Colonic mucosa (tissue), 4 donors: ENCODE measurements around the gene TMED3. TPM values are rescaled to one million over a fixed set of nuclear protein-coding genes. Genes with fewer than 3 reads are reported as not detected.

Experiments used
- DNase-seq: peaks from one replicate; pipeline ENCODE4 v3.0.0-alpha.2; 2020
- H3K27ac ChIP-seq: fragments of 200-600 bp; one replicate; pipeline ENCODE4 v1.8.0; 2021
- H3K27me3 ChIP-seq: fragments of 200-600 bp; one replicate; pipeline ENCODE4 v1.8.0; 2021
- H3K36me3 ChIP-seq: fragments of 200-600 bp; one replicate; pipeline ENCODE4 v1.8.0; 2021
- H3K4me1 ChIP-seq: fragments of 200-600 bp; one replicate; pipeline ENCODE4 v1.8.0; 2021; ENCODE audit warnings: mild to moderate bottlenecking
- H3K4me3 ChIP-seq: fragments of 200-600 bp; one replicate; pipeline ENCODE4 v1.8.0; 2021
- H3K9ac ChIP-seq, 2 donors: one replicate each; pipeline ENCODE4 v1.7.0; 2013; ENCODE audit warnings: control low read depth in 2 of 2, low read depth in 2 of 2, low read length in 2 of 2
- H3K9me3 ChIP-seq: fragments of 200-600 bp; one replicate; pipeline ENCODE4 v1.8.0; 2021
- intact Hi-C: fragments of 100-400 bp; cut with DNase I; formaldehyde crosslinking; loops from one replicate; pipeline ENCODE4 v1.14.1; 2022
- total RNA-seq, 2 donors: library from RNA; stranded (reverse); fragmentation: NEBNext Ultra II Directional in 1 of 2; extraction: Animal tissue kit (Norgen Biotek cat#: 25700) in 1 of 2; gene quantifications; one replicate each; pipeline ENCODE4 v1.2.1, GENCODE V29; 2021
- TF ChIP-seq, protein P1 (sequence below): fragments of 200-600 bp; IDR thresholded peaks from one replicate; pipeline ENCODE4 v1.8.0; 2022; ENCODE audit warnings: antibody characterized with exemption, mild to moderate bottlenecking
- donor health status: healthy.
- donor health status: DM: no; HTN: no; CAD: no.
- donor health status: DM: no; HTN: no; CAD: no.

Gene TMED3
- total RNA-seq = 10 to 100 TPM; 84.7 to 96.0 TPM

DNA sequence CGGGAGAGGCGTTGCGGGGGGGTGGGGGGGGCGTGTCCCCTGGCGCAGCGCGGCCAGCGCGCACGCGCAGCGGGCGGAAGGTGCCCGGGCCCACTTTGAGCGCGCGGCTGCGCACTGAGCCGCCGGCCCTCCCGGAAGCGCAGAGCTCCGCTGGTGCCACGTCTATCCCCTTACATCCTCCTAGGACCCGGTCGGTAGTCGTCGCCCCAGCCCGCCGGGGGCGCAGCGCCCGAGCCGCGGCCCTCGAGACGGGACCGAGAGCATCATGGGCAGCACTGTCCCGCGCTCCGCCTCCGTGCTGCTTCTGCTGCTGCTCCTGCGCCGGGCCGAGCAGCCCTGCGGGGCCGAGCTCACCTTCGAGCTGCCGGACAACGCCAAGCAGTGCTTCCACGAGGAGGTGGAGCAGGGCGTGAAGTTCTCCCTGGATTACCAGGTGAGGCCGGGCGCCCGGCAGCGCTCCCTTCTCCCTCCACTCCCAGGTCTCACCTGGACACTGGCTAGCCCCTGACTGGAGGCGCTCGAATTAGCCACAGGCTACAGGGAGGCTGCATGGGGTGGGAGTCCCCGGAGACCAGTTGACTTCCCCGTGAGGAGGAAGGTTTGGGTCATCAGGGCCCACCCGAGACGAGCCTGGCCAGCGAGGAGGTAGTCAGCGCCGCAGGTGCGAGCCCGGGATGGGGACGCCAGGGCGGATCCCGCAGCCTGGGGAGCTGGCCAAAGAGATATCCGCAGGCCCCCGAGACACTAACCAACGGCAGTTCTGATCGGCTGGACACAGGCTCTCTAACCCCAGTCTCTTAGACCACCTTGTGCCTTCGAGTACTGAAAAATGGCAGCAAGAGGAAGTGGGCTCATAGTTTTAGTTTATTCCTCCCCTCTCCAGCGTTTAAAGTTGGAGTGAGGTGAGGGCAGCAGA is at the start of gene TMED3:
TSS of gene TMED3 (plus strand) at position 128 of the 916 bp plus-strand sequence. CDS start at position 266, 138 bp downstream.
- Histone ChIP-seq H3K4me1 (peaks cover 7% of the 10 kb centered on the region), H3K9me3 (no peaks in the 10 kb centered on the region), H3K4me3 (peak within 1 kb of the TSS; percentile 83), H3K27me3 (no peaks in the 10 kb centered on the region), H3K27ac (peak within 1 kb of the TSS; percentile 56), H3K36me3 (peaks cover 3% of the 10 kb centered on the region), H3K9ac (peak within 1 kb of the TSS; percentile 79 to 89)
- DNase-seq = peak; percentile 79
- intact Hi-C loops = no loop called here
- TF ChIP-seq, protein P1, sequence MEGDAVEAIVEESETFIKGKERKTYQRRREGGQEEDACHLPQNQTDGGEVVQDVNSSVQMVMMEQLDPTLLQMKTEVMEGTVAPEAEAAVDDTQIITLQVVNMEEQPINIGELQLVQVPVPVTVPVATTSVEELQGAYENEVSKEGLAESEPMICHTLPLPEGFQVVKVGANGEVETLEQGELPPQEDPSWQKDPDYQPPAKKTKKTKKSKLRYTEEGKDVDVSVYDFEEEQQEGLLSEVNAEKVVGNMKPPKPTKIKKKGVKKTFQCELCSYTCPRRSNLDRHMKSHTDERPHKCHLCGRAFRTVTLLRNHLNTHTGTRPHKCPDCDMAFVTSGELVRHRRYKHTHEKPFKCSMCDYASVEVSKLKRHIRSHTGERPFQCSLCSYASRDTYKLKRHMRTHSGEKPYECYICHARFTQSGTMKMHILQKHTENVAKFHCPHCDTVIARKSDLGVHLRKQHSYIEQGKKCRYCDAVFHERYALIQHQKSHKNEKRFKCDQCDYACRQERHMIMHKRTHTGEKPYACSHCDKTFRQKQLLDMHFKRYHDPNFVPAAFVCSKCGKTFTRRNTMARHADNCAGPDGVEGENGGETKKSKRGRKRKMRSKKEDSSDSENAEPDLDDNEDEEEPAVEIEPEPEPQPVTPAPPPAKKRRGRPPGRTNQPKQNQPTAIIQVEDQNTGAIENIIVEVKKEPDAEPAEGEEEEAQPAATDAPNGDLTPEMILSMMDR = no peak

DNA sequence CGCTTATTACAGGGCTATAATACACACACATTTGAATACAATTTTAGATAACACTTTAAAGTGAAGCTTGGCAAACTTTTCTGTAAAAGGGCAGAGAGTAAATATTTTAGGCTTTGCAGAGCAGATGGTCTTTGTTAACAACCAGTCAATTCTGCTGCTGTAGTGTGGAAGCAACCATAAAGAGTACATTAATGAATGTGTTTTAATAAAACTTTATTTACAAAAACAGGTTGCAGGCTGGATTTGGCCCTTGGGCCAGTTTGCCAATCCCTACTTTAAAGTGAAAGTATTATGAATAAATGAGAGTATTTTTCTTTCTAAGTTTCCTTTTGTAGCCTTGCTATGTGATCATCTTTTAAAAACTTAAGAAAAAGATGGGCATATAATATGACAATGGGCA is 49.1 kb upstream of the TMED3 start:
- TF ChIP-seq, protein P1 = no peak
- Histone ChIP-seq H3K27ac (no peak overlapping the region), H3K4me3 (no peak overlapping the region), H3K27me3 (no peaks in the 10 kb centered on the region), H3K4me1 (no peaks in the 10 kb centered on the region), H3K9ac (no peak overlapping the region), H3K9me3 (no peaks in the 10 kb centered on the region), H3K36me3 (no peaks in the 10 kb centered on the region)
- no peak for DNase-seq
- intact Hi-C loops = no loop called here

DNA sequence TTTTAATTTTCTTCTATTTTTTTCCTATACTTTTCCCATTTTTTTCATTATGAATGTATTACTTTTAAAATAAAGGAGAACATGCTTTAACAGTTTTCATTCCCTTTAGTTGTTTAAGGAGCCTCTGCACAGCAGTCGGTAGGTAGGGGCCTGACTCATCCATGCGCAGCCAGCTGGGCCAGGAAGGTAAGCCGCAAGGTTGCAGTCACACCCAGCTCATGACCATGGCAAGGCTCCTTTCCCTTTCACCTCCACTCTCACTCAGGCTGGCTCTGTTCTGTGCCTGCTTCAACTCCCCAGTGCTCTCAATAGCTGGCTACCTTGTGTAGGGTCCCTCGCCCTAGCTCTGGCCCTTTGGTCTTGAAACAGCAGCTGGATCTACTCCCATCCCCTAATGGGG is 45.7 kb upstream of the TMED3 start:
- intact Hi-C loops = no loop called here
- no peak overlapping the region for H3K4me3 ChIP-seq
- TF ChIP-seq, protein P1 = no peak
- no peak overlapping the region for H3K27ac ChIP-seq
- H3K9me3 ChIP-seq = no peaks in the 10 kb centered on the region
- H3K9ac ChIP-seq = no peak overlapping the region
- no peaks in the 10 kb centered on the region for H3K27me3 ChIP-seq
- H3K36me3 ChIP-seq = no peaks in the 10 kb centered on the region
- no peak for DNase-seq
- H3K4me1 ChIP-seq = no peaks in the 10 kb centered on the region

DNA sequence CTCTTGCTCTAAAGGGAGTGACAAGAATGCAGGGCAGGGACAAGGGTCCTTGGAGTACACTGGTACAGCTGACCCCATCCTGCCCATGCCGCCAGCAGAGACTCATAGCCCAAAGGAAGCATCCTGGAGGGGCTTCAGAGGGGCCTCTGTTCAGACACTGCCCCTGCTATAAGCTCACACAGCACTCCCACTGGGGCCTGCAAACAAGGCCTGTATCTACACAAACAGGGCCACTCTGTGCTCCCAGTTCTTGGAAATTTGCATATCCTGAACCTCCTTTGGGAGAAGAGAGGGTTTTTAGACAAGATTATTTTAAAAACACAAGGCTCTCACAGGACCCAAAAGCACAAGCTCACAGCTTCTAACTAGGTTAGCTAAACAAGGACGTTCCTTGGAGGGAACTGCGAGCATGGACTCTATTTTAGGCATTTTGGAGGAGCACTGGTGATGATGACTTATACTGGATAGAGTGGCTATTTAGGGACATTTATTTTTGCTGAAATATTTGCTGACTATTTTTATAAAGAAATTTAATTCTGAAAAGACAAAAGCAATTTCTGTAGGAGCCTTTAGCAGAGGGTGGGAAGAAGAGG is 44.8 kb upstream of the TMED3 start:
- no peaks in the 10 kb centered on the region for H3K36me3 ChIP-seq
- H3K9me3 ChIP-seq = no peaks in the 10 kb centered on the region
- TF ChIP-seq, protein P1 = no peak
- H3K9ac ChIP-seq = no peak overlapping the region
- no peak overlapping the region for H3K4me3 ChIP-seq
- DNase-seq = no peak
- intact Hi-C loops = no loop called here
- H3K27ac ChIP-seq = no peak overlapping the region
- H3K4me1 ChIP-seq = no peaks in the 10 kb centered on the region
- no peaks in the 10 kb centered on the region for H3K27me3 ChIP-seq

DNA sequence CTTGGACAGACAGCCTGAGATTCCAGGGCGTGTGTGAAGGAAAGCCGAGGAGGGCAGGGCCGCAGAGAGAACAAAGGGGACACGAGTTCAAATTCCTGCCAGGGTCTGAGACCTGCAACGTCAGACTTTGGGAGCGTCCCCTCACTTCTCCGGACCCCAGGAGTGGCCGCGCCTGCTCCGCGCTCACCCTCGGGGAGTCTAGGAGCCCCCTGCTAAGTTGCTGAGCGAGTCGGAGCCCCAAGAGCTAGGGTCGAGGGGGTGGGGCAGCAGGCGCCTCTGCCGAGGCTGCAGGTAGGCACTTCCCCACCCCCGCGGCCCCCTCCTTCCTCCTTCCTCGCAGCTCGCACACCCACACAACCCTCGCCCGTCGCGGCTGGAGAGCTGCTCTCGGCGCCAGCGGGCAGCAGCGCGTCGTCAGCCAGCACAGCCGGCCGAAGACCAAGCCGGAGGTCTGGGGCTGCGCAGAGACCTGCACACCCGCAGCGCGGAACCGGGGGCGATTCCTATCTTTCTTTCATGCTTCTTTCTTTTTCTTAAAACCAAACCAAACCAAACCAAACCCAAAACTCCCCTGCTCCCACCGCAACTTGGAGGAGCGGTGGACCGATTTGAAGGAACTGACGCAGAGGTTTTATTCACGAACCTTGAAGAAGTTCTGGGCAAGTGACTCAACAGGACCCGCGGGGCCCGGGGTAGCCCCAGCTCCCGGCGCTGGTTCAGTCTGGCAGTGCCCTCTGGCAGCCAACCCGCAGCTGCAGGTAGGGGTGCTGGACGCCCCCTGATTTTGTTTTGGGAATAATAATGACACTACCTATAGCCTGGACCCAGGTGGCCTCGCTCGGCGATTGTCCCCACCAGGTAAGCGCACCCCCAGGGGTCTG is 28.3 kb upstream of the TMED3 start, which contains the start of gene ANKRD34C:
TSS of gene ANKRD34C (plus strand) at position 352 of the 881 bp plus-strand sequence. CDS start 10,563 bp downstream, outside the sequence.
- H3K27ac ChIP-seq = no peak within 1 kb of the TSS
- TF ChIP-seq, protein P1 = no peak
- H3K9me3 ChIP-seq = no peaks in the 10 kb centered on the region
- no peaks in the 10 kb centered on the region for H3K36me3 ChIP-seq
- intact Hi-C loops = no loop called here
- no peaks in the 10 kb centered on the region for H3K4me1 ChIP-seq
- H3K9ac ChIP-seq = no peak within 1 kb of the TSS
- H3K4me3 ChIP-seq = no peak within 1 kb of the TSS
- peaks cover 15% of the 10 kb centered on the region for H3K27me3 ChIP-seq
- DNase-seq = no peak
